GM12891 (cell line): ENCODE measurements around the gene PSMB8.
A peak's percentile ranks its signal among the peaks of the same experiment; 100 is the strongest.

Source experiments
- DNase-seq: peaks from one replicate; pipeline ENCODE4 v3.0.0; 2011; ENCODE audit warnings: low spot score; ENCODE audit not compliant: insufficient read length
- FAIRE-seq: peaks from 2 replicates; lab custom pipeline; 2011; peaks lifted over from hg19 to GRCh38; lab: Jason Lieb, UNC
- PAX5 ChIP-seq: IDR thresholded peaks from 2 replicates; pipeline ENCODE4 v1.6.1; 2011; ENCODE audit warnings: low read length, moderate library complexity, mild to moderate bottlenecking; ENCODE audit not compliant: insufficient read depth, severe bottlenecking
- POLR2A ChIP-seq: IDR thresholded peaks from 2 replicates; pipeline ENCODE4 v1.6.1; 2011; ENCODE audit warnings: low read depth, low read length, control low read depth
- POLR2AphosphoS5 ChIP-seq: IDR thresholded peaks from 2 replicates; pipeline ENCODE4 v1.6.1; 2011; ENCODE audit warnings: low read depth, low read length, control low read depth
- POU2F2 ChIP-seq: IDR thresholded peaks from 2 replicates; pipeline ENCODE4 v1.6.1; 2011; ENCODE audit warnings: low read depth, mild to moderate bottlenecking, control low read depth, low read length, moderate library complexity
- SPI1 ChIP-seq: IDR thresholded peaks from 2 replicates; pipeline ENCODE4 v1.6.1; 2011; ENCODE audit warnings: low read depth, low read length, control low read depth
- TAF1 ChIP-seq: IDR thresholded peaks from 2 replicates; pipeline ENCODE4 v1.6.1; 2011; ENCODE audit warnings: low read depth, low read length, control low read depth

Gene PSMB8

GRCh38 chr6:32847795-32848194, 3.9 kb upstream of the PSMB8 start:
- no peak for DNase-seq

GRCh38 chr6:32847004-32847403, 3.2 kb upstream of the PSMB8 start:
- DNase-seq (no peak), FAIRE-seq (no peak)
- TF ChIP-seq POLR2A, result no peak
- no peak for TF ChIP-seq TAF1
- TF ChIP-seq POLR2AphosphoS5, result no peak
- no peak for TF ChIP-seq PAX5
- no peak for TF ChIP-seq POU2F2
- TF ChIP-seq SPI1, result no peak

More at GRCh38 chr6:32847795-32848194, 3.9 kb upstream of the PSMB8 start:
- peak; percentile 35 for FAIRE-seq
- no peak for TF ChIP-seq TAF1
- TF ChIP-seq POLR2AphosphoS5, result no peak
- no peak for TF ChIP-seq POLR2A
- TF ChIP-seq POU2F2, result no peak
- TF ChIP-seq SPI1, result no peak
- TF ChIP-seq PAX5, result no peak

GRCh38 chr6:32845384-32845884, 1.6 kb upstream of the PSMB8 start:
- peak; percentile 36 for DNase-seq
- TF ChIP-seq SPI1 (peak; percentile 85), POLR2AphosphoS5 (peak; percentile 85), TAF1 (0 out of 2 replicates have a peak, but pooled peaks have one; percentile 4), PAX5 (no peak), POU2F2 (no peak), POLR2A (peak; percentile 69; the same call in 1 of the 2 replicates)
- FAIRE-seq, result peak; percentile 83

- no peak for DNase-seq
- TF ChIP-seq POU2F2, result no peak
- no peak; the same call in none of the 2 replicates for TF ChIP-seq POLR2A
- peak; percentile 49; the same call in 1 of the 2 replicates for TF ChIP-seq POLR2AphosphoS5
- TF ChIP-seq SPI1, result peak; percentile 29; the same call in 1 of the 2 replicates
- peak; percentile 25; the same call in 1 of the 2 replicates for TF ChIP-seq TAF1
- no peak for TF ChIP-seq PAX5
- no peak for FAIRE-seq
Observed at GRCh38 chr6:32844839-32845383, 1.1 kb upstream of the PSMB8 start.

- TF ChIP-seq SPI1, result peak; percentile 68
- no peak for TF ChIP-seq POLR2AphosphoS5
- no peak for TF ChIP-seq TAF1
- FAIRE-seq (peak; percentile 56), DNase-seq (no peak)
Observed at GRCh38 chr6:32843331-32843978, 392 bp downstream of the PSMB8 start.

GRCh38 chr6:32842690-32843089, 1.2 kb downstream of the PSMB8 start:
- 0 out of 2 replicates have a peak, but pooled peaks have one; percentile 20 for TF ChIP-seq POLR2A
- TF ChIP-seq TAF1, result no peak
- no peak for FAIRE-seq
- DNase-seq, result no peak

- TF ChIP-seq TAF1 (no peak), POLR2AphosphoS5 (no peak), POU2F2 (no peak), SPI1 (no peak), PAX5 (no peak), POLR2A (no peak)
- DNase-seq (no peak), FAIRE-seq (peak; percentile 63)
Observed at GRCh38 chr6:32842021-32842650, 1.7 kb downstream of the PSMB8 start.

- no peak for DNase-seq
- FAIRE-seq, result peak; percentile 50
- no peak; the same call in 1 of the 2 replicates for TF ChIP-seq TAF1
- no peak; the same call in 1 of the 2 replicates for TF ChIP-seq POLR2A
- no peak for TF ChIP-seq POU2F2
- no peak for TF ChIP-seq SPI1
- no peak for TF ChIP-seq POLR2AphosphoS5
- no peak for TF ChIP-seq PAX5
Observed at GRCh38 chr6:32840604-32841246, 3.1 kb downstream of the PSMB8 start.

- DNase-seq (no peak), FAIRE-seq (no peak)
- TF ChIP-seq PAX5 (no peak), POLR2AphosphoS5 (no peak), POU2F2 (no peak), SPI1 (no peak), POLR2A (no peak), TAF1 (no peak)
Observed at GRCh38 chr6:32839356-32839755, 4.5 kb downstream of the PSMB8 start.
